ENCODE measurements around the gene ALS2CL. TPM values are rescaled to one million over a fixed set of nuclear protein-coding genes. Genes with fewer than 3 reads are reported as not detected.

ALS2CL gene
- total RNA-seq, 5 donors from 2014 or later (not counting 1 experiment from before 2014, with no cell fraction given), result 25.0 to 47.4 (median 30.6) TPM

DNA sequence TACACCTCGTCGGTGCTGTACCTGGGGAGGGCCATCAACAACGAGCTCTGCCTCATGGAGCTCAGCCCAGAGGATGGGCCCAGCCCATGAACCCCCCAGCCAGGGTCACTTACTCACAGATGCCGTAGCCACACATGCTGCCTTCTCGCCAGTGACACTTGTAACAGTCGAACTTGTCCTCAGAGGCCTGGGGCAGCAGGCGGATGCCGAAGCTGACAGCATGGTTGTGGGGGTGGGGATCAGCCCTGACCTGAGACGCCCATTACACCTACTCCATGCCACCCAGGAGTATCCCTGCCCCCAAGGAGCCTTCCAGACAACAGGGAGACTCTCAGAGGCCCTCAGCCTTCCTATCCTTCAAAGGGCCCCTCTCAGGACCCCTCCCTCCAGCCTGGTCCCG is 12.1 kb downstream of the ALS2CL start:
- ATAC-seq (replicated peaks in 1 of 4) (no peak), DNase-seq (no peak)
- CTCF ChIA-PET, result no interaction called here
- Histone ChIP-seq H3K27me3 (replicated peaks in 1 of 2; ENCODE audit: control insufficient read depth in 2 of 2, extremely low read depth in 1 of 2, insufficient read depth in 2 of 2, low read length in 1 of 2) (peaks cover 0 to 3% of the 10 kb centered on the region in 2 experiments), H3K27ac (ENCODE audit: low read length) (no peak overlapping the region), H3K36me3 (ENCODE audit: control insufficient read depth in 2 of 2, extremely low read depth in 1 of 2, insufficient read depth in 1 of 2, low read length in 1 of 2) (peaks cover 12 to 25% of the 10 kb centered on the region in 2 donors), H3K4me1 (ENCODE audit: control insufficient read depth in 1 of 2, extremely low read depth in 1 of 2, insufficient read depth in 2 of 2, low read length in 2 of 2) (no peaks in the 10 kb centered on the region), H3K4me3 (ENCODE audit: control insufficient read depth in 1 of 2, extremely low read depth in 1 of 2, low read length in 1 of 2) (no peak overlapping the region), H3K9me3 (no peaks in the 10 kb centered on the region)
- Mint-ChIP-seq H3K9me3 (no peaks in the 10 kb centered on the region), H3K36me3 (peaks cover 28% of the 10 kb centered on the region), H3K4me1 (peaks cover 0 to 4% (median 0%) of the 10 kb centered on the region in 3 donors), H3K4me3 (no peak overlapping the region), H3K27me3 (no peaks in the 10 kb centered on the region), H3K27ac (no peak overlapping the region)
- POLR2A ChIA-PET, result no interaction called here
- WGBS (ENCODE audit: insufficient coverage), result 83% methylated on average over 4 of the region's 10 CpGs

DNA sequence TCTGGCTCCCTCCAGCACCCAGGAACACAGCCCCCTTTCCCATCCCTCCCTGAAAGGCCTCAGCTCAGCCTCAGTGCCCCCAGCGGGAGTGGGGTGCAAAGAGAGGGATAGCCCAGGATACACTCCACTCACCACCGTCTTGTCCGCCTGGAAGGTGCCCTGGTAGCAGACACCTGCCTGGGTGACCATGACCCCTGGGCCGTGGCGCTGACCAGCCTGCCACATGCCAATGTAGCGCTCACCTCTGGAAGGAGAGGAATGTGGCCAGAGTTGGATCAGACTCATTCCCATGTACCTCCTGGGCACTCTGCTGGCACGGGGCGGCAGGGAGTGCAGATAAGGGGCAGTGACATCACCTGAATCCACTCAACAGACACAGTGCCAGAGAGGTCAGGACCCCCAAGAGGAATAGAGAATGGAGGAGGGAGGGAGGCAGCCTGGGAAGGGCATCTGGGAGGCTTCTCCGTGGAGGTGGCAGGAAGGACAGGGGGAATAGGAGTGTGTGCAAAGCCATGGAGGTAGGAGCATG is 13.1 kb downstream of the ALS2CL start:
- Histone ChIP-seq H3K4me3 (ENCODE audit: control insufficient read depth in 1 of 2, extremely low read depth in 1 of 2, low read length in 1 of 2) (no peak overlapping the region), H3K36me3 (ENCODE audit: control insufficient read depth in 2 of 2, extremely low read depth in 1 of 2, insufficient read depth in 1 of 2, low read length in 1 of 2) (peaks cover 9 to 33% of the 10 kb centered on the region in 2 donors), H3K9me3 (no peaks in the 10 kb centered on the region), H3K27me3 (replicated peaks in 1 of 2; ENCODE audit: control insufficient read depth in 2 of 2, extremely low read depth in 1 of 2, insufficient read depth in 2 of 2, low read length in 1 of 2) (peaks cover 0 to 3% of the 10 kb centered on the region in 2 experiments), H3K4me1 (ENCODE audit: control insufficient read depth in 1 of 2, extremely low read depth in 1 of 2, insufficient read depth in 2 of 2, low read length in 2 of 2) (no peaks in the 10 kb centered on the region), H3K27ac (ENCODE audit: low read length) (no peak overlapping the region)
- Mint-ChIP-seq H3K27me3 (no peaks in the 10 kb centered on the region), H3K36me3 (peaks cover 28% of the 10 kb centered on the region), H3K4me1 (peaks cover 0 to 4% (median 0%) of the 10 kb centered on the region in 3 donors), H3K4me3 (no peak overlapping the region), H3K9me3 (no peaks in the 10 kb centered on the region), H3K27ac (no peak overlapping the region)
- ATAC-seq (replicated peaks in 1 of 4) (no peak), DNase-seq (no peak)
- CTCF ChIA-PET, result no interaction called here
- 83% methylated on average over 5 of the region's 9 CpGs for WGBS (ENCODE audit: insufficient coverage)
- POLR2A ChIA-PET, result no interaction called here

DNA sequence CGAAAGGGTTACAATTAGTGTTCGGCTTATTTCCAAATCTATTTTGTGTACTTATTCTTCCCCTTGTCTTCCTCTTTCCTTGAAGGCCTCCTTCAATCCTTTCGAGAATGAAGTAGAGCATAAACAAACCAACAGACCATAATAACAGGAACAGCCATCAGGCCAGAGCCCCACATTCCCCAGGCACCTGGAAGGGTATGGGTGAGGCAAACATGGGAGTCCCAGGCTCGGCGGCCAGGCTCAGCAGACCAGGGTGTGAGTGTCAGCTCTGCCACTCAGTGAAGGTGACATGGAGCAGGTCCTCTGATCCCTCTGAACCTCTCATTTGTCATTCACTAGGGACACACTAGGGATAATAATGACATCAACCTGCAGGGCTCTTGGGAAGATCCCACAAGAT is 13.8 kb downstream of the ALS2CL start:
- Mint-ChIP-seq H3K27ac (no peak overlapping the region), H3K36me3 (peaks cover 29% of the 10 kb centered on the region), H3K4me3 (no peak overlapping the region), H3K4me1 (peaks cover 0 to 4% (median 0%) of the 10 kb centered on the region in 3 donors), H3K9me3 (no peaks in the 10 kb centered on the region), H3K27me3 (no peaks in the 10 kb centered on the region)
- H3K4me3 ChIP-seq (ENCODE audit: control insufficient read depth in 1 of 2, extremely low read depth in 1 of 2, low read length in 1 of 2), result no peak overlapping the region
- H3K36me3 ChIP-seq (ENCODE audit: control insufficient read depth in 2 of 2, extremely low read depth in 1 of 2, insufficient read depth in 1 of 2, low read length in 1 of 2), result peaks cover 6 to 33% of the 10 kb centered on the region in 2 donors
- WGBS (ENCODE audit: insufficient coverage), result 95% methylated on average over 4 of the region's 5 CpGs
- ChIA-PET POLR2A (no interaction called here), CTCF (no interaction called here)
- H3K27me3 ChIP-seq (replicated peaks in 1 of 2; ENCODE audit: control insufficient read depth in 2 of 2, extremely low read depth in 1 of 2, insufficient read depth in 2 of 2, low read length in 1 of 2), result peaks cover 0 to 3% of the 10 kb centered on the region in 2 experiments
- H3K27ac ChIP-seq (ENCODE audit: low read length), result no peak overlapping the region
- H3K9me3 ChIP-seq, result no peaks in the 10 kb centered on the region
- no peaks in the 10 kb centered on the region for H3K4me1 ChIP-seq (ENCODE audit: control insufficient read depth in 1 of 2, extremely low read depth in 1 of 2, insufficient read depth in 2 of 2, low read length in 2 of 2)
- ATAC-seq (replicated peaks in 1 of 4) (no peak), DNase-seq (no peak)

DNA sequence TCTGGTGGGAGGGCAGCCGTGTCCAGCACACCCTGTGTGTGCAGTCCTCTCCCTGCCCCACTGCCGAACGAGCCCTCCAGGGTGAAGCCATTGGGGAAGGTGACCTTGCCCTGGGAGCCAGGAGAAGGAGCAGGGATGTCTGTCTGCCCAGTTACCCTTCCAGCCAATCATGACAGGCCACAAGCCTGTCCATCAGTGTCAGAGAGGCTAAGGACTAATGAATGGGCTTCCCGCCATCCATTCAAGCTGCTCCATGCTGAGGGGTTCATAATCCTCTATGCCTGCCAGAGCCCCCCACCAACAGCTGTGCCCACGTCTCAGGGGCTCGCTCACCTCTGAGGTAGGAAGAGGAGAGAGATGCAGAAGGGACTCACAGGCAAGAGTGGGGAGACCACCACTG is 15.2 kb downstream of the ALS2CL start:
- no peak overlapping the region for H3K4me3 ChIP-seq (ENCODE audit: control insufficient read depth in 1 of 2, extremely low read depth in 1 of 2, low read length in 1 of 2)
- Mint-ChIP-seq H3K27ac (no peak overlapping the region), H3K27me3 (no peaks in the 10 kb centered on the region), H3K9me3 (peaks cover 0 to 3% (median 0%) of the 10 kb centered on the region in 3 donors), H3K36me3 (peaks cover 33% of the 10 kb centered on the region), H3K4me3 (no peak overlapping the region), H3K4me1 (no peaks in the 10 kb centered on the region)
- H3K27ac ChIP-seq (ENCODE audit: low read length), result no peak overlapping the region
- POLR2A ChIA-PET, result interaction anchor here in 1 of 2 donors (0.6 kb wide), 1 partner anchor 1774 kb away, joined by 3 read pairs; no protein-coding TSS in a partner anchor
- H3K9me3 ChIP-seq, result no peaks in the 10 kb centered on the region
- no peaks in the 10 kb centered on the region for H3K4me1 ChIP-seq (ENCODE audit: control insufficient read depth in 1 of 2, extremely low read depth in 1 of 2, insufficient read depth in 2 of 2, low read length in 2 of 2)
- DNase-seq (no peak), ATAC-seq (replicated peaks in 1 of 4) (no peak)
- peaks cover 0 to 5% of the 10 kb centered on the region in 2 experiments for H3K27me3 ChIP-seq (replicated peaks in 1 of 2; ENCODE audit: control insufficient read depth in 2 of 2, extremely low read depth in 1 of 2, insufficient read depth in 2 of 2, low read length in 1 of 2)
- CTCF ChIA-PET, result no interaction called here
- 75% methylated on average over 2 of the region's 6 CpGs for WGBS (ENCODE audit: insufficient coverage)
- peaks cover 5 to 24% of the 10 kb centered on the region in 2 donors for H3K36me3 ChIP-seq (ENCODE audit: control insufficient read depth in 2 of 2, extremely low read depth in 1 of 2, insufficient read depth in 1 of 2, low read length in 1 of 2)

GRCh38 chr3:46677411-46677726 is 16.1 kb downstream of the ALS2CL start:
- H3K4me3 ChIP-seq (ENCODE audit: control insufficient read depth in 1 of 2, extremely low read depth in 1 of 2, low read length in 1 of 2), result no peak overlapping the region
- Mint-ChIP-seq H3K9me3 (peaks cover 0 to 3% (median 0%) of the 10 kb centered on the region in 3 donors), H3K36me3 (peaks cover 31% of the 10 kb centered on the region), H3K4me1 (no peaks in the 10 kb centered on the region), H3K4me3 (no peak overlapping the region), H3K27me3 (no peaks in the 10 kb centered on the region), H3K27ac (no peak overlapping the region)
- H3K27me3 ChIP-seq (replicated peaks in 1 of 2; ENCODE audit: control insufficient read depth in 2 of 2, extremely low read depth in 1 of 2, insufficient read depth in 2 of 2, low read length in 1 of 2), result peaks cover 0 to 5% of the 10 kb centered on the region in 2 experiments
- H3K9me3 ChIP-seq, result no peaks in the 10 kb centered on the region
- 84% methylated on average over 5 of the region's 6 CpGs for WGBS (ENCODE audit: insufficient coverage)
- peaks cover 0 to 24% of the 10 kb centered on the region in 2 donors for H3K36me3 ChIP-seq (ENCODE audit: control insufficient read depth in 2 of 2, extremely low read depth in 1 of 2, insufficient read depth in 1 of 2, low read length in 1 of 2)
- POLR2A ChIA-PET, result no interaction called here
- no peak overlapping the region for H3K27ac ChIP-seq (ENCODE audit: low read length)
- CTCF ChIA-PET, result no interaction called here
- DNase-seq (no peak), ATAC-seq (replicated peaks in 1 of 4) (no peak)
- no peaks in the 10 kb centered on the region for H3K4me1 ChIP-seq (ENCODE audit: control insufficient read depth in 1 of 2, extremely low read depth in 1 of 2, insufficient read depth in 2 of 2, low read length in 2 of 2)

- peaks cover 0 to 3% (median 0%) of the 10 kb centered on the region in 3 donors for H3K9me3 Mint-ChIP-seq
- no peak overlapping the region for H3K27ac Mint-ChIP-seq
- H3K36me3 Mint-ChIP-seq, result peaks cover 29% of the 10 kb centered on the region
- WGBS (ENCODE audit: insufficient coverage), result 77% methylated on average over 11 of the region's 16 CpGs
- Histone ChIP-seq H3K4me1 (ENCODE audit: control insufficient read depth in 1 of 2, extremely low read depth in 1 of 2, insufficient read depth in 2 of 2, low read length in 2 of 2) (no peaks in the 10 kb centered on the region), H3K27me3 (replicated peaks in 1 of 2; ENCODE audit: control insufficient read depth in 2 of 2, extremely low read depth in 1 of 2, insufficient read depth in 2 of 2, low read length in 1 of 2) (peaks cover 0 to 5% of the 10 kb centered on the region in 2 experiments), H3K36me3 (ENCODE audit: control insufficient read depth in 2 of 2, extremely low read depth in 1 of 2, insufficient read depth in 1 of 2, low read length in 1 of 2) (peaks cover 0 to 24% of the 10 kb centered on the region in 2 donors), H3K9me3 (no peaks in the 10 kb centered on the region), H3K4me3 (ENCODE audit: control insufficient read depth in 1 of 2, extremely low read depth in 1 of 2, low read length in 1 of 2) (no peak overlapping the region), H3K27ac (ENCODE audit: low read length) (no peak overlapping the region)
- H3K4me3 Mint-ChIP-seq, result no peak overlapping the region
- ATAC-seq (replicated peaks in 1 of 4) (no peak), DNase-seq (no peak)
- ChIA-PET POLR2A (no interaction called here), CTCF (no interaction called here)
- no peaks in the 10 kb centered on the region for H3K4me1 Mint-ChIP-seq
- H3K27me3 Mint-ChIP-seq, result no peaks in the 10 kb centered on the region
These were observed 16.7 kb downstream of the ALS2CL start for GRCh38 chr3:46676601-46677410.
